HG03571 (cell line): ENCODE data around the gene DCDC2B.
"Not testable (repeated sequence)": the region's sequence is repeated elsewhere in the genome, so short reads cannot be mapped to it uniquely, and the experiment has no call there.

Experiments
- ATAC-seq: cut with Tn5 transposase; IDR thresholded peaks from one replicate; pipeline ENCODE4 v1.9.1; 2021; ENCODE audit not compliant: unreplicated experiment

DCDC2B gene

GRCh38 chr1:32255072-32256071 lies 46.5 kb downstream of the DCDC2B start:
- ATAC-seq: no peak

GRCh38 chr1:32256473-32257226 lies 47.8 kb downstream of the DCDC2B start:
- ATAC-seq: no peak

GRCh38 chr1:32257227-32257508 lies 48.3 kb downstream of the DCDC2B start:
- no peak for ATAC-seq

GRCh38 chr1:32263236-32263593 lies 54.3 kb downstream of the DCDC2B start:
- not testable (repeated sequence) for ATAC-seq

- peak; percentile 44 for ATAC-seq
These were observed 54.9 kb downstream of the DCDC2B start for GRCh38 chr1:32263744-32264143.
